HG03457 (cell line): ENCODE data around the gene TMIE.
"Not testable (repeated sequence)": the region's sequence is repeated elsewhere in the genome, so short reads cannot be mapped to it uniquely, and the experiment has no call there.

ENCODE experiments used
- ATAC-seq: cut with Tn5 transposase; IDR thresholded peaks from one replicate; pipeline ENCODE4 v1.9.1; 2021; ENCODE audit warnings: moderate number of reproducible peaks; ENCODE audit not compliant: unreplicated experiment

Gene TMIE

DNA sequence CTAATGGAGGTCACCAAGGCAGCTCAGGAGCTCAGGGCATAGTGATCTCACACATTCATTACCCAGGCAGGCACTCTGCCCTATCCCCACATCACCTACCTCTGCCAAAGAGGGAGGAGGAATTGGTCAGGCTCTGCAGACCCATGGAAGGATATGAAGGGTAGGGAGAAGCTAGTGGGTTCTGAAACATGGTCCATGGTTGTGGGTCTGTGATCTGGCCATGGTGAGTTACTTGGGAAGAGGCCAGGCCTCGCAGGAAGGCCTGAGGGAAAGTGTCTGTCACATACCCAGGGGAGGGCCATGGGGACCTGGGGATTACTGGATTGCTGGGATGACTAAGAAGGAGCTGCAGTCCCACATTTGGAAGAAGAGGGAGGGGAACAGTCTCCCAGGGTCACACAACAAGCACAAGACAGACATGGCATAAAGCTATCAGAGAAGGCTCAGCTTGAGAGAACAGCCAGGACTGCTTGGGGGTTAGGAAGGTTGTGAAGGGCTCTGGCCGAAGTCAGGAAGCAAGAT lies 17.9 kb downstream of the TMIE start:
- no peak for ATAC-seq

- no peak for ATAC-seq
These were observed 18.6 kb downstream of the TMIE start for GRCh38 chr3:46719735-46720271.

DNA sequence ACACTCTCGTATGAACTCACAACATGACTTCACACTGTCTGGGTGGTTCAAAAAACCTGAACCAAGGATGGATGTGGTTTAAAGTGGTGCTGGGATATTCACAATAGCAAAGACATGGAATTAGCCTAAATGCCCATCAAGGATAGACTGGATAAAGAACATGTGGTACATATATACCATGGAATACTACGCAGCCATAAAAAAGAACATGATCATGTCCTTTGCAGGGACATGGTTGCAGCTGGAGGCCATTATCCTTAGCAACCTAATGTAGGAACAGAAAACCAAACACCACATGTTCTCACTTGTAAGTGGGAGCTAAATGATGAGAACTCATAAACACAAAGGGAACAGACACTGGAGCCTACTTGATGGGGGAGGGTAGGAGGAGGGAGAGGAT lies 19.8 kb downstream of the TMIE start:
- no peak for ATAC-seq

DNA sequence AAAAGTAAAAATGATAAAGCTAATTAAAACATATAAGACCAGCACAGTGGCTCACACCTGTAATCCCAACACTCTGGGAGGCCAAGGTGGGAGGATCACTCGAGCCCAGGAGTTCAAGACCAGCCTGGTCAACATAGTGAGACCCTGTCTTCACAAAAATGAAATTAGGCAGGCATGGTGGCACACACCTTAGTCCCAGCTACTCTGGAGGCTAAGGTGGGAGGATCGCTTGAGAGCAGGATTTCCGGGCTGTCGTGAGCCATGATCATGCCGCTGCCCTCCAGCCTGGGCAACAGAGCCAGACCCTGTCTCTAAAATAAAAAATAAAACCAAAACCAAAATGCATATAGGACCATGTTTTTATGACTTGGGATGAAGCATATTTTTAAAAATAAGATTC lies 21.3 kb downstream of the TMIE start:
- ATAC-seq = no peak

DNA sequence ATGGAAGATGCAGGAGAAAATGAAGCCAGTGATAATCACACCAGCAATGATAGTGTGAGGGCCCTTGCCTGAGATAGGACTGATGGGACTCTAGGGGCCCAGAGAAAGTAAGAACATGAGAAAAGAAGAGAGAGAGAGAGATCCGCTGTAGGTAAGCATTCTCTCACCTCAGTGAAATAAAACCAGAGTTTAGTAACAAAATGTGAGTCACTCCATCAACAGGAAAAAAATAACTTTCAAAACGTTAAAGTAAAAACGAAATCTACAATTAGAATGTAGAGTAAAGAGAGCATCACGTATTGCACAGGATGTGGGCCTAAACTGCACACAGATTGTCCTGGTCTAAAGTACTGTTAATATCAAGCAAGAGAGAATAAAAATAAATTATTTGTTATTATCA lies 23.2 kb downstream of the TMIE start:
- no peak for ATAC-seq

- no peak for ATAC-seq
These were observed 24.6 kb downstream of the TMIE start for GRCh38 chr3:46725621-46726314.

DNA sequence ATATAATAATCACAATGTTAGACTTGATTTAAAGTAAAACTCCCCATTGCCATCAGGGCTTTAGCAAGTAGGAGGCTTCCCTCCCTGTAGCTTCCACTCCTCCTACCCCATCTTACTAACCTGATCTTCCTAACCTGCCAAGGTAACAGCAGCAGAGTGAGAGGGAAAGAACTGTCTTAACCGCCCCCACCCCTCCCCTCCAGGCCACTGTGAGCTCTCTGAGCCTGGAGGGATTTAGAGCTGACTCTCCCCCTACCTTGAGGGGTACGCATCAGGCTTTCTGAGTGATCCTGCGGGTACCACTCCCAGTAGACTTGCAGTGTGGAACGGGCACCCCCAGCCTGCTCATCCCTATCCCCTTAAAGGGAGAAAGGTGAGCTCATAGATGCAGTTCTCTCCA lies 27.8 kb downstream of the TMIE start:
- no peak for ATAC-seq

DNA sequence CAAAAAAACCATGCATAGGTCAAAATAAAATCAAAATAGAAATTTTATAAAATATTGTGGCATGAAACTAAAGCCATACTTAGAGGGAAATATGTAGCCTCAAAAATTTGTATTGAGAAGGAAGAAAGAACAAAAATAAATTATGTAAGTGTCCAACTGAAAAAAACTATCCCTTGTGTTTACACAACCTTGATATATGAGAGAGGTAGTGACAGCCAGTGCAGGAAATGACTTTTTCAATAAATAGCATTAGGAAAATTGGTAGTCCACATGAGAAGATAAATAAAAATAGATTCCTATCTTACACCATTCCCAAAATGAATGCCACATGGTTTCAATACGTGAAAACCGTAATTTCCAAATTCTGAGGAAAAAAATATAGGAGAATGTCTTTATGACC lies 29.6 kb downstream of the TMIE start:
- no peak for ATAC-seq

DNA sequence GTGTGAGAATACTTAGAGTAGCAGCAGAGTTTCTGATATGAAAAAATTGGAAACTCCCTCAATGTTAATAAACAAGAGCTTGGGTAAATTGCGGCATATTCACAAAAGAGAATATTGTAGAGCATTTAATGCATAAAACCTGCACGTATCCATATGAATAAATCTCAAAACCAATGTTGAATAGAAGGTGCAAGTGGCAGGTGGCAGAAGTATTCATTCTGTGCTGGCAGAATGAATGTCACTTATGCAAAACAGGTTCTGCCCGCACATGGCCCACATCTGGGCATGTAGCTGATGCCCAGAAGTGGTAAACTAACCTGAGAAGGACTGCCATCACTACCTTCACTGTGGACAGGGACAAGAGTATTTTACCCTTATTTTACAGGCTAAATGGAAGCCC lies 30.6 kb downstream of the TMIE start:
- ATAC-seq = no peak

- ATAC-seq = no peak
These were observed 32.0 kb downstream of the TMIE start for GRCh38 chr3:46733026-46733800.

DNA sequence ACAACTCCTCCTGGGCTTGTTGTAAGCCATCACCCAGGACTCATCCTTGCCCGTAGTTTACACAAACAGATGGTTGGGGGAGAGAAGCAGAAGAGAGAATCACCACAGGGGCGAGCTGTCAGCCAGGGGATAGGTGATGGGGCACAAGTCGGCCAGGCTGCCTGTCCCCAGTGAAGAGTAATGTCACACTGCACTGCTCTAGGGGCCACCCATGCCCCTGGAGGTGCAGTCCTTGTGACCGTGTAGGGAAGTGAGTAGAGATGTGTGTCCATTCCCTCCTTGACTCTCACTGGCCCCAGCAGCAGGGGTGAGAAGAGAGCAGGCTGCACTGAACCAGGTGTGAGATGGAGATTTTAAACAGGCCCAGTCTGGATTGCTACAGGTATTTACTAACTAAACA lies 33.6 kb downstream of the TMIE start:
- no peak for ATAC-seq

- ATAC-seq = no peak
These were observed 35.0 kb downstream of the TMIE start for GRCh38 chr3:46736006-46736872.

DNA sequence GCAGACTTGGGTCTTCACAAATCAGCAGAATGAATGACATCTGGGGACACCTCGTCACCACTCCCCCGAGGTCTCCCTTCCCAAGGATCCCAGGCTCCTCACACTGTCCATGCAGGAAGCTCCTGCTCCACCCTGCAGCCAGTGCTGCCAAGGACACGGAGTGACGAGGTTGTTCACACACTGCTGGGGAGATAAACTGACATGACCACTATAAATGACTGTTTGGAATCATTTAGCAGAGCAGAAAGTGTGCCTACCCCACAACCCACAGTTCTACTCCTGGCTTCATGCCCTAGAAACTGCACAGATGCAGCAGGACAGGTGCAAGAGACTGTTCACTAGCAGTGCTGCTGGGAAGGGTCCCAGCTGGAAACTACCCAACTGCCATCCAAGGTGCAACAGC lies 36.1 kb downstream of the TMIE start:
- ATAC-seq = no peak

GRCh38 chr3:46739565-46739964 lies 38.4 kb downstream of the TMIE start:
- not testable (repeated sequence) for ATAC-seq

GRCh38 chr3:46742992-46743585 lies 41.9 kb downstream of the TMIE start:
- ATAC-seq = no peak

- no peak for ATAC-seq
These were observed 45.5 kb downstream of the TMIE start for GRCh38 chr3:46746711-46747110.

GRCh38 chr3:46748170-46748569 lies 47.0 kb downstream of the TMIE start:
- ATAC-seq = no peak

- no peak for ATAC-seq
These were observed 47.9 kb downstream of the TMIE start for GRCh38 chr3:46749129-46749528.

GRCh38 chr3:46750555-46751038 lies 49.4 kb downstream of the TMIE start:
- no peak for ATAC-seq

DNA sequence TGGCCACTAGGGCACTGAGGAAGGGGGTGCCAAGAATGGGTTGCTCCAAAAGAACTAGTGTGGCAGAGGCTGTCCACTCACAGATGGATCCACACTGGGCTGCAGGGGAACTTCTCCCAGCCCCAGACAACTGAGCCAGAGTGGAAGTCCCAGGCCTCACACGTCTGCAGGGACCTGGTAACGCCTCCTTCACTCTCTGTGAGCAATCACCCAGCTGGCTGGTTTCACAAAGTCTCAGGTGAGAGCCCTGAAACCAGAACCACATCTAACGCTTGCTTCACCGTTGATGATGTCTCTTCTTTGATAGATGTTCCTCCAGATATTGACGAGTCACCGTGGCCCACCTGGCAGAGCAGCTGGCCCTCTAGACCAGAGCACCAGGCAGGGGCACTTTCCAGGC lies 51.9 kb downstream of the TMIE start:
- ATAC-seq = not testable (repeated sequence)

DNA sequence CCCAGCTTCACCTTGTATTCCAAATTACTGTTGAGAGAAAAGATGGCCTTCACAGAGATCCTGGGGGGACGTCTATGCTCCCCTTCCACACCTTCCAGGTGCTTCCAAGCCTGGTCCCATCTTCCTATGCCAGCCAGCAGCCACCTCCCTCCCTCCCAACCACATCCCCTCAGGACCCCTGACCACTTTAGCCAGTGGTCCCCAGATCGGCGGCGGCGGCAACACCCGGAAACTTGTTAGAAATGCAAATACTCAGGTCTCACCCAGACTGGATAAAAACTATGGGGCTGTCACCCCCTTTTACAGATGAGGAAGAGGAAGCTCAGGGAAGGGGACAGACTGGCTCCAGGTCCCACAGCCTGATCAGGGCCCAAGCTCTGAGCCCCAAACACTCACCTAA lies 54.5 kb downstream of the TMIE start:
- ATAC-seq = no peak
